Heart right ventricle (tissue), 16 donors: ENCODE results near the gene ATP6V1B1. TPM values are rescaled to one million over a fixed set of nuclear protein-coding genes. Genes with fewer than 3 reads are reported as not detected.

Experiments used
- ATAC-seq, 8 donors: fragments of 200-7000 bp; cut with Tn5 transposase; one replicate each; pipeline ENCODE4 v1.9.1; 2020; ENCODE audit warnings: mild to moderate bottlenecking in 8 of 8, moderate library complexity in 8 of 8, moderate number of reproducible peaks in 1 of 8
- DNase-seq, 2 donors: peaks; one replicate each; pipeline ENCODE4 v3.0.0-alpha.2; 2020
- H3K27ac ChIP-seq, 10 donors: fragments of 200-600 bp; sonication (generic) in 2 of 10; one replicate each; pipeline versions ENCODE4 v1.5.0 to v1.8.0; 2020 to 2022; ENCODE audit warnings: mild to moderate bottlenecking in 3 of 10
- H3K27me3 ChIP-seq, 7 donors: fragments of 200-600 bp; one replicate each; pipeline ENCODE4 v1.8.0; 2021 to 2022; ENCODE audit warnings: mild to moderate bottlenecking in 2 of 7
- H3K36me3 ChIP-seq, 9 donors: fragments of 200-600 bp; sonication (generic) in 1 of 9; one replicate each; pipeline versions ENCODE4 v1.5.0 to v1.8.0; 2020 to 2022; ENCODE audit warnings: mild to moderate bottlenecking in 2 of 9
- H3K4me1 ChIP-seq, 9 donors: fragments of 200-600 bp; sonication (generic) in 1 of 9; one replicate each; pipeline versions ENCODE4 v1.5.0 to v1.8.0; 2020 to 2022; ENCODE audit warnings: mild to moderate bottlenecking in 4 of 9
- H3K4me3 ChIP-seq, 10 donors: fragments of 200-600 bp; sonication (generic) in 2 of 10; one replicate each; pipeline versions ENCODE4 v1.5.0 to v1.8.0; 2020 to 2022; ENCODE audit warnings: mild to moderate bottlenecking in 7 of 10, moderate library complexity in 2 of 10
- H3K9me3 ChIP-seq, 11 donors: fragments of 200-600 bp in 10 of 11; sonication (generic) in 2 of 11; one replicate each; pipeline versions ENCODE4 v1.5.0 to v1.8.0; 2013 to 2022; ENCODE audit warnings: mild to moderate bottlenecking in 2 of 11, control low read depth in 1 of 11, moderate library complexity in 1 of 11
- WGBS, 2 donors: extraction: QIAGEN DNeasy Blood & Tissue Kit; methylation state at CpG; one replicate each; pipeline ENCODE4 v1.1.7; 2013; ENCODE audit warnings: inconsistent platforms in 1 of 2; 5-methylcytosine and 5-hydroxymethylcytosine counted together
- intact Hi-C, 10 donors: fragments of 100-400 bp; cut with DNase I; formaldehyde crosslinking; loops; one replicate each; pipeline versions ENCODE4 v1.11.1 to v1.14.2; 2022
- polyA plus RNA-seq, 2 donors: library from polyadenylated mRNA; stranded (reverse); fragments of 200-250 nt; gene quantifications; one replicate each; pipeline ENCODE4 v1.2.3, GENCODE V29; 2013
- total RNA-seq, 10 donors: library from RNA; stranded (reverse); fragmentation: NEBNext Ultra II Directional in 3 of 10; extraction: Animal tissue kit (Norgen Biotek cat#: 25700) in 3 of 10; gene quantifications; one replicate each; pipeline versions ENCODE4 v1.2.1 to v1.2.4, GENCODE V29; 2021 to 2023
- TF ChIP-seq, protein P1 (sequence below), 9 donors: fragments of 200-600 bp; sonication (generic) in 2 of 9; IDR thresholded peaks; one replicate each; pipeline versions ENCODE4 v1.5.0 to v1.8.0; 2021 to 2022; ENCODE audit warnings: antibody characterized with exemption in 9 of 9, mild to moderate bottlenecking in 5 of 9, moderate library complexity in 1 of 9
- donor health status: Arrhythmogenic right ventricular cardiomyopathy.
- donor health status: ischemic (EF 13 %, LVEDD 7.1; RV severe dilation, severe dysfunction).
- donor health status: healthy with polysubstance abuse.
- donor health status: DM: no; HTN: yes; CAD: no.
- donor health status: DM: no; HTN: no; CAD: no.
- donor health status: ischemic (EF 25% LVEDD 6.9; RV normal size, moderate dysfunction).
- donor health status: ischemic (EF 25% LVEDD 5.7; RV mildly dilated, moderate dysfunction).
- donor health status: healthy.
- donor health status: DM: yes; HTN: yes; CAD: no.
- donor health status: Ischemic cardiomyopathy.
- donor health status: ischemic (EF 35%, LVEDD 5.7; RV mildly dilated, moderate dysfunction).
- donor health status: nonischemic (EF 11% LVEDD 7.7; RV severe dilation, severe dysfunction).
- donor health status: DM: yes; HTN: yes; CAD: no.
- donor health status: PGD.
- donor health status: ischemic (EF 29% LVEDD 5.4; RV normal size, mild dysfunction).
- donor health status: nonischemic (EF 23%, LVEDD 6.1; RV moderate dilation, normal function).

Gene ATP6V1B1
- total and polyA plus RNA-seq, 12 donors: 0.28 to 6.4 (median 0.88) TPM; not detected in 4

DNA sequence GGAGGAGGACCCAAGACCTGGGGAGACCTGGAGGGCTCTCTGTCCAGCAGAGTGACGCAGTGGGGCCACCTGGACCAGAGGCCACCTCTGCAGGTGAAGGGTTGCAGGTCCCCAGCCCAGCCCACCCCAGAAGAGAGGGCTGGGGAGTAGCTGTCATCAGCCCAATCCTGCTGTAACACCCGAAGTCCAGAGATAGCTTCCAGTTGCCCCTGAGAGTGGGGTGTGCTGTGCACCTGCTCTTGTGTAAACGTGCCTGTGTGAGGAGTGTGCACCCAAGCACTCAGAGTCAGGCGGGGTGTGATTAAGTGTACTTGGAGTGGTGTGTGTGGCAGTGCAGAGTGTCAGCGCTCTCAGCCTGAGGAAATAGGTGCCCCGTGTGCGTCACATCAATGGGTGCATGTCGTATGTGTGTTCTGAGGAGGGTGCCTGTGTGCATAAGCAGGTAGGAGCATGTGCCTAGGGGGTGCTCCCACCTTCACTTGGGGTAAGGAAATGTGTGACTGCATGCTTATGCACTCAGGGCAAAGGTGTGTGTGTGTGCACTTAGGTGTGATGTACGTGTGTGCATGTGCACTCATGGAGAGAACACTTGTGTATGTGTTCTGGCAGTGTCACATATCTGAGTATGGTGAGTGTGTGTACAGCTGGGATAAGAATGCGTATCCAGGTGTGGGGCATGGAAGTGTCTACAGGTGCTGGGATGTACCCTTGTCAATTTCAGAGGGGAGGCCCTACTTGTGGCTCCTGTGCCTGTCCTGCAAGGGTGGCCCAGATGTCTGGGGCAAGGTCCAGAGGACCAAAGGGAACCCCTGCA, 672 bp downstream of the ATP6V1B1 start:
- ATAC-seq (no peak), DNase-seq (no peak)
- WGBS, 2 donors: 82 to 83% methylated on average over 10 of the region's 10 CpGs
- Histone ChIP-seq H3K36me3 (no peaks in the 10 kb centered on the region), H3K4me3 (no peak overlapping the region), H3K27ac (no peak overlapping the region), H3K4me1 (no peaks in the 10 kb centered on the region), H3K27me3 (peaks cover 0 to 27% (median 13%) of the 10 kb centered on the region in 7 donors), H3K9me3 (no peaks in the 10 kb centered on the region)
- intact Hi-C loops: loop anchor here in 1 of 10 donors (5.0 kb wide), 1 partner anchor 74 kb away; no protein-coding TSS in a partner anchor
- TF ChIP-seq, protein P1, sequence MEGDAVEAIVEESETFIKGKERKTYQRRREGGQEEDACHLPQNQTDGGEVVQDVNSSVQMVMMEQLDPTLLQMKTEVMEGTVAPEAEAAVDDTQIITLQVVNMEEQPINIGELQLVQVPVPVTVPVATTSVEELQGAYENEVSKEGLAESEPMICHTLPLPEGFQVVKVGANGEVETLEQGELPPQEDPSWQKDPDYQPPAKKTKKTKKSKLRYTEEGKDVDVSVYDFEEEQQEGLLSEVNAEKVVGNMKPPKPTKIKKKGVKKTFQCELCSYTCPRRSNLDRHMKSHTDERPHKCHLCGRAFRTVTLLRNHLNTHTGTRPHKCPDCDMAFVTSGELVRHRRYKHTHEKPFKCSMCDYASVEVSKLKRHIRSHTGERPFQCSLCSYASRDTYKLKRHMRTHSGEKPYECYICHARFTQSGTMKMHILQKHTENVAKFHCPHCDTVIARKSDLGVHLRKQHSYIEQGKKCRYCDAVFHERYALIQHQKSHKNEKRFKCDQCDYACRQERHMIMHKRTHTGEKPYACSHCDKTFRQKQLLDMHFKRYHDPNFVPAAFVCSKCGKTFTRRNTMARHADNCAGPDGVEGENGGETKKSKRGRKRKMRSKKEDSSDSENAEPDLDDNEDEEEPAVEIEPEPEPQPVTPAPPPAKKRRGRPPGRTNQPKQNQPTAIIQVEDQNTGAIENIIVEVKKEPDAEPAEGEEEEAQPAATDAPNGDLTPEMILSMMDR (IDR thresholded peaks at IDR 0.05): no peak

- Histone ChIP-seq H3K36me3 (no peaks in the 10 kb centered on the region), H3K4me3 (no peak overlapping the region), H3K27ac (no peak overlapping the region), H3K27me3 (peaks cover 0 to 27% (median 10%) of the 10 kb centered on the region in 7 donors), H3K9me3 (no peaks in the 10 kb centered on the region), H3K4me1 (no peaks in the 10 kb centered on the region)
- DNase-seq (no peak), ATAC-seq (no peak)
- WGBS, 2 donors: 70 to 72% methylated on average over 9 to 10 of the region's 10 CpGs
- intact Hi-C loops: loop anchor here in 1 of 10 donors (5.0 kb wide), 1 partner anchor 75 kb away; no protein-coding TSS in a partner anchor
- TF ChIP-seq, protein P1 (IDR thresholded peaks at IDR 0.05): no peak
Measured at GRCh38 chr2:70936979-70937811, 1.5 kb downstream of the ATP6V1B1 start.

- Histone ChIP-seq H3K4me1 (no peaks in the 10 kb centered on the region), H3K9me3 (no peaks in the 10 kb centered on the region), H3K36me3 (no peaks in the 10 kb centered on the region), H3K27me3 (peaks cover 0 to 27% (median 10%) of the 10 kb centered on the region in 7 donors), H3K27ac (no peak overlapping the region), H3K4me3 (no peak overlapping the region)
- intact Hi-C loops: loop anchor here in 1 of 10 donors (5.0 kb wide), 1 partner anchor 76 kb away; no protein-coding TSS in a partner anchor
- WGBS, 2 donors: 74 to 77% methylated on average over 10 of the region's 10 CpGs
- ATAC-seq (no peak), DNase-seq (no peak)
- TF ChIP-seq, protein P1 (IDR thresholded peaks at IDR 0.05): no peak
Measured at GRCh38 chr2:70937866-70938585, 2.3 kb downstream of the ATP6V1B1 start.

DNA sequence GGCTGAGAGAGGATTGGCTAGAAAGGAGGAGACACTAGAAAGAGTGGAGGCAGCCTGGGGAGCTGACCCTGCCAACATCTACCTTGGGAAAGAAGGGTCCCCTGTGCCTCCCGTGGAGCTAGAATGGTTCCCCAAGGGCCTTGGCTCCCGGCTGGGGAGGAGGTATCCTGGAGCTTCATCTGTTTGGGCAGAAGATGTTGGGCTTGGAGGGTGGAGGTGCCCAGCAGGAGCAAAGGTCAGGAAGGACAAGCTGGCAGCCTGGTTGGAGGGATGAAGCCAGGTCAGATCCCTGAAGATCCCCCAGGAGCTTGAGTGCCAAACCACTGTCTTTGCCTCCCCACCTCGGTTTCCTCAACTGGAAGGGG, 2.9 kb downstream of the ATP6V1B1 start:
- peaks cover 0 to 31% (median 10%) of the 10 kb centered on the region in 7 donors for H3K27me3 ChIP-seq

More for the DNA sequence above, 2.9 kb downstream of the ATP6V1B1 start:
- DNase-seq (no peak), ATAC-seq (no peak)
- intact Hi-C loops: loop anchor here in 1 of 10 donors (5.0 kb wide), 1 partner anchor 76 kb away; no protein-coding TSS in a partner anchor
- TF ChIP-seq, protein P1 (IDR thresholded peaks at IDR 0.05): no peak
- H3K36me3 ChIP-seq: no peaks in the 10 kb centered on the region
- no peaks in the 10 kb centered on the region for H3K9me3 ChIP-seq
- H3K27ac ChIP-seq: no peak overlapping the region
- H3K4me1 ChIP-seq: no peaks in the 10 kb centered on the region
- no peak overlapping the region for H3K4me3 ChIP-seq
- 55 to 61% methylated on average over 3 of the region's 3 CpGs for WGBS, 2 donors
